Kidney (tissue), 14 donors: ENCODE data around the gene ALDH1L1. TPM values are rescaled to one million over a fixed set of nuclear protein-coding genes. Genes with fewer than 3 reads are reported as not detected.
A peak's percentile ranks its signal among the peaks of the same experiment; 100 is the strongest.

ENCODE experiments used
- DNase-seq, 5 donors: peaks; one replicate each; pipeline ENCODE4 v3.0.0-alpha.2; 2013 to 2020
- FAIRE-seq: peaks from 2 replicates; lab custom pipeline; 2012; peaks lifted over from hg19 to GRCh38; lab: Jason Lieb, UNC
- H3K27ac ChIP-seq, 2 donors: one replicate each; pipeline ENCODE4 v1.7.0; 2013; ENCODE audit warnings: low read depth in 2 of 2, low read length in 2 of 2, inconsistent platforms in 1 of 2
- H3K27me3 ChIP-seq: one replicate; pipeline ENCODE4 v1.7.1; 2013; ENCODE audit warnings: low read length, inconsistent platforms; ENCODE audit not compliant: control insufficient read depth, insufficient read depth
- H3K36me3 ChIP-seq, 3 donors: one replicate each; pipeline versions ENCODE4 v1.7.0 to v1.7.1; 2013; ENCODE audit warnings: low read length in 3 of 3, control low read depth in 1 of 3, inconsistent platforms in 1 of 3; ENCODE audit not compliant: insufficient read depth in 3 of 3, control insufficient read depth in 2 of 3
- H3K4me1 ChIP-seq, 3 donors: one replicate each; pipeline versions ENCODE4 v1.7.0 to v1.7.1; 2013; ENCODE audit warnings: low read length in 3 of 3, inconsistent platforms in 1 of 3, low read depth in 1 of 3; ENCODE audit not compliant: control insufficient read depth in 2 of 3, insufficient read depth in 2 of 3
- H3K4me3 ChIP-seq, 3 donors: one replicate each; pipeline versions ENCODE4 v1.7.0 to v1.8.1; 2013; ENCODE audit warnings: low read length in 3 of 3, control low read depth in 1 of 3, inconsistent platforms in 1 of 3
- H3K9ac ChIP-seq, 3 donors: one replicate each; pipeline versions ENCODE4 v1.7.0 to v1.7.1; 2013; ENCODE audit warnings: low read length in 3 of 3, control low read depth in 1 of 3, inconsistent platforms in 1 of 3
- H3K9me3 ChIP-seq, 3 donors: one replicate each; pipeline versions ENCODE4 v1.7.0 to v1.7.1; 2013; ENCODE audit warnings: low read length in 3 of 3, control low read depth in 1 of 3, inconsistent platforms in 1 of 3; ENCODE audit not compliant: control insufficient read depth in 2 of 3, insufficient read depth in 1 of 3
- intact Hi-C: fragments of 100-400 bp; cut with DNase I; formaldehyde crosslinking; loops from one replicate; pipeline ENCODE4 v1.11.1; 2022
- polyA plus RNA-seq: library from polyadenylated mRNA; stranded (reverse); fragments of 350-450 nt; fragmentation: Illumina TruSeq; extraction: RNeasy Lipid Tissue Mini Kit (QIAGEN cat#74804); gene quantifications from one replicate; pipeline ENCODE4 v1.2.3, GENCODE V29; 2014; ENCODE audit warnings: low read depth, low replicate concordance; ENCODE audit not compliant: insufficient read depth
- total RNA-seq: library from RNA; stranded (reverse); fragmentation: NEBNext Ultra II Directional; extraction: Animal tissue kit (Norgen Biotek cat#: 25700); gene quantifications from one replicate; pipeline ENCODE4 v1.2.1, GENCODE V29; 2021
- TF ChIP-seq, protein P1 (sequence below): IDR thresholded peaks from 3 replicates; pipeline ENCODE4 v1.5.1; 2012; ENCODE audit warnings: mild to moderate bottlenecking, moderate library complexity, borderline replicate concordance; ENCODE audit not compliant: insufficient read depth; ENCODE audit errors: extremely low read depth
- donor health status: control.
- donor health status: control.
- donor health status: control.
- donor health status: control.
- donor health status: control.
- donor health status: DM: yes; HTN: yes; CAD: no.
- donor health status: Normal renal cell carcinoma (clear cell type).

The ALDH1L1 gene
- total and polyA plus RNA-seq, 2 donors from 2014 or later = 60.0 to 199 TPM

DNA sequence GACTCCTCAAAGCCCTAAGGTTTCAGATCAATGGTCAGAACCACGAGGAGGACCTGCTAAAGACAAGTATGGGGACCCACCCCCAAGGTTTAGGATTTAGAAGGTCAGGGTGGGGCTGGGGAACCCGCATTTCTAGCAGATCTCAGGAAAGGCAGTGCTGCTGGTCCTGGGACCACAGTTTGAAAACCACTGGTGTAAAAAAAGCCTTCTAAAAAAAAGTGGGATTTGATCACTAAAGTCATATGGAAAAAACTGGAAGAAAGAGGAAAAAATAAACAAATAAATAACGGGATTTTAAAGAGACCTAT is 97.3 kb downstream of the ALDH1L1 start:
- no peaks in the 10 kb centered on the region for H3K36me3 ChIP-seq
- H3K4me3 ChIP-seq = peak overlapping the region; percentile 56 to 64 (median 63)
- H3K27me3 ChIP-seq = no peaks in the 10 kb centered on the region
- H3K9me3 ChIP-seq = no peaks in the 10 kb centered on the region
- intact Hi-C loops = no loop called here
- no peak for FAIRE-seq
- no peak for DNase-seq
- no peak overlapping the region for H3K27ac ChIP-seq
- peaks cover 0 to 3% (median 2%) of the 10 kb centered on the region in 3 donors for H3K4me1 ChIP-seq
- TF ChIP-seq, protein P1, sequence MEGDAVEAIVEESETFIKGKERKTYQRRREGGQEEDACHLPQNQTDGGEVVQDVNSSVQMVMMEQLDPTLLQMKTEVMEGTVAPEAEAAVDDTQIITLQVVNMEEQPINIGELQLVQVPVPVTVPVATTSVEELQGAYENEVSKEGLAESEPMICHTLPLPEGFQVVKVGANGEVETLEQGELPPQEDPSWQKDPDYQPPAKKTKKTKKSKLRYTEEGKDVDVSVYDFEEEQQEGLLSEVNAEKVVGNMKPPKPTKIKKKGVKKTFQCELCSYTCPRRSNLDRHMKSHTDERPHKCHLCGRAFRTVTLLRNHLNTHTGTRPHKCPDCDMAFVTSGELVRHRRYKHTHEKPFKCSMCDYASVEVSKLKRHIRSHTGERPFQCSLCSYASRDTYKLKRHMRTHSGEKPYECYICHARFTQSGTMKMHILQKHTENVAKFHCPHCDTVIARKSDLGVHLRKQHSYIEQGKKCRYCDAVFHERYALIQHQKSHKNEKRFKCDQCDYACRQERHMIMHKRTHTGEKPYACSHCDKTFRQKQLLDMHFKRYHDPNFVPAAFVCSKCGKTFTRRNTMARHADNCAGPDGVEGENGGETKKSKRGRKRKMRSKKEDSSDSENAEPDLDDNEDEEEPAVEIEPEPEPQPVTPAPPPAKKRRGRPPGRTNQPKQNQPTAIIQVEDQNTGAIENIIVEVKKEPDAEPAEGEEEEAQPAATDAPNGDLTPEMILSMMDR = no peak
- H3K9ac ChIP-seq = peak overlapping the region in 1 of 3 donors; percentile 69

DNA sequence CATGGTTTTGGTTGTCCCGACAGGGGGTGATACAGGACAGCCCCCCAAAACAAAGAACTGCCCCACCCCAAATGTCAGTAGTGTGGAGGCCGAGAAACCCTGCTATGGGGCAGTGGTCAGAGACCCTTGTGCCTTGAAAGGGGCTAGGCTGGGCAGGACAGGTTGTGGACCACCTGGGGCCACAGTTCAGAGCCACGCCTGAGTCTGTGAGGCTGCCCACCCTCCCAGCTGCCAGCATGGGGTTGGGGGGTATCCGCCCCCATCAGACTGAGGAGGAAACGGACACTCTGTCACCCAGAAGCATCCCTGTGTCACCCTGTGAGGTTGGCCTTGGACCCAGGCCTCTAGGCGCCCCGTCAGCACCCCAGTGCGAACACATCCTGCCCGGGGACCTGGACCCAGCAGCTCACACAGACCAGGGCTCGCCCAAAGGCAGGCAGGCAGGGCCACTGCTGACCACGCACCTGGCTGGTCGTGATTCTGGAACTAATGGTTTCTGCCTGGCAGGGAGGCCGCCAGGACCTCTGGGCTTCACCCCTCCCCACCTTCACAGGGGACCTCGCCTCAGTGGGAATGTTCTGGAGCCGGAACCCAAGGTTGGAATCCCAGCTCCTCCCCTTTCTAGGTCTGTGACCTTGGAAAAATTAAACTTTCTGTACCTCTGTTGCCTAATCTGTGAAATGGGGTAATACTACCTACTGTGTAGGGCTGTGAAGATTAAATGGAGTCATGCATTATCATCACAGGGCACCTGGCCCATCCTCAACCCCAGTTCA is 97.8 kb downstream of the ALDH1L1 start:
- no peaks in the 10 kb centered on the region for H3K27me3 ChIP-seq
- H3K9ac ChIP-seq = peak overlapping the region in 1 of 3 donors; percentile 69
- H3K9me3 ChIP-seq = no peaks in the 10 kb centered on the region
- H3K27ac ChIP-seq = no peak overlapping the region
- H3K4me3 ChIP-seq = peak overlapping the region in 1 of 3 donors; percentile 64
- intact Hi-C loops = no loop called here
- FAIRE-seq (no peak), DNase-seq (peak in 1 of 5 donors; percentile 60)
- no peaks in the 10 kb centered on the region for H3K36me3 ChIP-seq
- H3K4me1 ChIP-seq = peaks cover 0 to 3% (median 2%) of the 10 kb centered on the region in 3 donors
- TF ChIP-seq, protein P1 = no peak

DNA sequence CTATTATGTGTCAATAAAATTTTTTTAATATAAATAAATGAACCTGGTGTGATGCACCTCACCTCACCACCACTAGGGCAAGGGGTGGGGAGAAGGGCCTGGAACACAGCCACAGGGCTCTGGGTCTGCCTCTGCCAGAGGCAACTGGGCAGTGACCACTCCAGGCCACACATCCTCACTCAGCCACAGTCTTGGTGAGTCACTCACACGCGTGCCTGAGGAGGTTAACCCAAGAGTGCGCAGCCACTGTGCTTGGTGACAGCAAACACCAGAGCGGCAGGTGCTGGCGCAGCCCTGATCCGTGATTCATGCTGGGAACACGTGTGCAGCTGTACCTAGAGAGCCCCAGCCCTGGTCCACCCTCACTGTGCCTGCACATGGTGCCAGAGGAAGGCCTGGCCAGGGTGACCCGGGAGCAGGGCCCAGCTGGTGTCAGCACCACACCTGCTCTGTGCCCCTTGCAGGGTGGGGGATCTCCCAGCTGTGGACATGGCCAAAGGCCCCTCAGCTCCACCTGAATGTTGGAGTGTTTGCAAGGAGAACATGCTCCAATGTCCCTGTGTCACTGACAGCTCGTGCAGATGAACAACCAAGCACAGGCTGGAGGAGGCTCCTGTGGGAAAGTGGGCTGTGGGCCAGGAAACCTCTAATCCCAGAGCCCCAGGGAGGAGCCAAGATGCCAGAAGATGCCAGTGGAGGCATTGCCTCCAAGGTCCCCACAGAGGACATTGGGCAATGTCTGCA is 98.6 kb downstream of the ALDH1L1 start:
- no peak overlapping the region for H3K27ac ChIP-seq
- TF ChIP-seq, protein P1 = peak; percentile 4

More for the DNA sequence above, 98.6 kb downstream of the ALDH1L1 start:
- Histone ChIP-seq H3K9ac (no peak overlapping the region), H3K4me1 (peaks cover 0 to 3% (median 2%) of the 10 kb centered on the region in 3 donors), H3K27me3 (no peaks in the 10 kb centered on the region), H3K36me3 (no peaks in the 10 kb centered on the region), H3K9me3 (no peaks in the 10 kb centered on the region), H3K4me3 (no peak overlapping the region)
- DNase-seq = peak in 1 of 5 donors; percentile 91
- FAIRE-seq = no peak
- intact Hi-C loops = no loop called here
